ENCODE data around the gene VWA5B2.

- TF ChIP-seq EZH2 (IDR thresholded peaks at IDR 0.05; ENCODE audit: borderline replicate concordance, low read depth, low read length, severe bottlenecking) (no peak), CTCF (IDR thresholded peaks at IDR 0.05; ENCODE audit: borderline replicate concordance, extremely low read depth, low read length, poor library complexity, severe bottlenecking) (no peak)
These were observed 36.5 kb upstream of the VWA5B2 start for GRCh38 chr3:184192889-184193288.
